T47D (cell line): ENCODE data around the gene RBM44.
"Not testable (repeated sequence)": the region's sequence is repeated elsewhere in the genome, so short reads cannot be mapped to it uniquely, and the experiment has no call there.

Experiments
- DNase-seq, 2 experiments: peaks; one replicate each; pipeline versions ENCODE4 v3.0.0 to v3.0.0-alpha.2; 2011 to 2012; ENCODE audit warnings: low read depth in 1 of 2, low spot score in 1 of 2
- JUND ChIP-seq: IDR thresholded peaks from 2 replicates; pipeline ENCODE4 v1.6.1; 2012; ENCODE audit warnings: low read depth
- in situ Hi-C: cut with HindIII; loops from 2 replicates; pipeline ENCODE4 v1.10.0; 2016; ENCODE audit warnings: low sequenced_read_pairs, low pct_unique_long_range_greater_than_20kb

The RBM44 gene

GRCh38 chr2:237798236-237799059, at the start of gene RBM44:
TSS of gene RBM44 (plus strand) at chr2:237798779. CDS start at chr2:237813610, 14,831 bp downstream.
- no peak for TF ChIP-seq JUND
- no peak for DNase-seq
- in situ Hi-C loops: no loop called here

- no peak for TF ChIP-seq JUND
- in situ Hi-C loops: no loop called here
- no peak for DNase-seq
These were observed 49.6 kb upstream of the RBM44 start for GRCh38 chr2:237749002-237749401.

GRCh38 chr2:237749961-237750360, 48.6 kb upstream of the RBM44 start:
- no peak for DNase-seq
- TF ChIP-seq JUND: no peak
- in situ Hi-C loops: no loop called here

- DNase-seq, in situ Hi-C loops: not testable (repeated sequence)
These were observed 48.1 kb upstream of the RBM44 start for GRCh38 chr2:237750441-237750840.

- no peak for DNase-seq
- no peak for TF ChIP-seq JUND
- in situ Hi-C loops: no loop called here
These were observed 45.8 kb upstream of the RBM44 start for GRCh38 chr2:237752761-237753165.

GRCh38 chr2:237754182-237754581, 44.4 kb upstream of the RBM44 start:
- DNase-seq: no peak
- no peak for TF ChIP-seq JUND
- in situ Hi-C loops: no loop called here

GRCh38 chr2:237754626-237755248, 43.8 kb upstream of the RBM44 start:
- in situ Hi-C loops: no loop called here
- TF ChIP-seq JUND: no peak
- no peak for DNase-seq

GRCh38 chr2:237757616-237758015, 41.0 kb upstream of the RBM44 start:
- no peak for DNase-seq
- in situ Hi-C loops: no loop called here
- no peak for TF ChIP-seq JUND

- in situ Hi-C loops: no loop called here
- no peak for TF ChIP-seq JUND
- no peak for DNase-seq
These were observed 40.4 kb upstream of the RBM44 start for GRCh38 chr2:237758185-237758584.

GRCh38 chr2:237759176-237759575, 39.4 kb upstream of the RBM44 start:
- no peak for DNase-seq
- in situ Hi-C loops: no loop called here
- TF ChIP-seq JUND: no peak

- TF ChIP-seq JUND: no peak
- in situ Hi-C loops: no loop called here
- no peak for DNase-seq
These were observed 37.8 kb upstream of the RBM44 start for GRCh38 chr2:237760506-237761502.

GRCh38 chr2:237762291-237763182, 36.0 kb upstream of the RBM44 start:
- DNase-seq, in situ Hi-C loops: not testable (repeated sequence)
